CD4-positive, alpha-beta T cell treated with Interleukin-10 for 1 hour (primary cell): ENCODE measurements around the gene ERP27.

Source experiments
- DNase-seq: peaks from one replicate; pipeline ENCODE4 v3.0.0-alpha.2; 2020

The ERP27 gene

GRCh38 chr12:14934511-14934910, 3.8 kb downstream of the ERP27 start:
- DNase-seq, result no peak

- no peak for DNase-seq
Observed at GRCh38 chr12:14931791-14932560, 6.4 kb downstream of the ERP27 start.

GRCh38 chr12:14931359-14931758, 7.0 kb downstream of the ERP27 start:
- DNase-seq, result no peak

GRCh38 chr12:14930299-14930698, 8.0 kb downstream of the ERP27 start:
- DNase-seq, result no peak

DNA sequence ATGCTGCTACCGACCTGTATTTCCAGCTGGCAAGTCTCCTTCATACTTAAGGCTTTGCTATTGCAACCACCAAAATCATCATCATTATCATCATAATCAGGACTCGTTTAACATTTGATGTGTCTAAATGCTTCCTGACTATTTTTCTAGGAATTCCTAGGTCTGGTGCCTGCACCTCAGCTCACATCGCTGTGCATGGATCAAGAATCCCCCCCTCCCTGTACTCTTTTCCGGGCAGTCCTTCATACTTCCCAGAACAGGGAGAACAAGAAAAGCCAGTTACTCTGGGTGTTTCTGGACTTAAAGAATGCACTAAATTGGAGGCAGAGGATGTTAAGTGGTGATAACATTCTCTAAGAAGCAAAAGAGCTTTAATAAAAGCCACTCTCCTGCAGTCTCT, 9.4 kb downstream of the ERP27 start:
- no peak for DNase-seq

- no peak for DNase-seq
Observed at GRCh38 chr12:14927267-14927666, 11.1 kb downstream of the ERP27 start.

DNA sequence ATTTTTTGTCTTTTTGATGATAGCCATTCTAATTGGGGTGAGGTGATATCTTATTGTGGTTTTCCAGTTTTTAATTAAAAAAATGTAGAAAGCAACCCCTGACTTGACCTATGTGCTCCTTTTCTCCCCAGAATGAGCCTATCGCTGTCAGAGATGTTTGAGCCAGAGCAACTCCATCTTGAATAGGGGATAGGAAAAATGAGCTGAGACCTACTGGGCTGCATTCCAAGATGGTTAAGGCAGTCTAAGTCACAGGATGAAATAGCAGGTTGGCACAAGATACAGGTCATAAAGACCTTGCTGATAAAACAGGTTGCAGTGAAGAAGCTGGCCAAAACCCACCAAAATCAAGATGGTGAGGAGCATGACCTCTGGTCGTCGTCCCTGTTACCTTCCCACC, 13.8 kb downstream of the ERP27 start:
- DNase-seq, result no peak

DNA sequence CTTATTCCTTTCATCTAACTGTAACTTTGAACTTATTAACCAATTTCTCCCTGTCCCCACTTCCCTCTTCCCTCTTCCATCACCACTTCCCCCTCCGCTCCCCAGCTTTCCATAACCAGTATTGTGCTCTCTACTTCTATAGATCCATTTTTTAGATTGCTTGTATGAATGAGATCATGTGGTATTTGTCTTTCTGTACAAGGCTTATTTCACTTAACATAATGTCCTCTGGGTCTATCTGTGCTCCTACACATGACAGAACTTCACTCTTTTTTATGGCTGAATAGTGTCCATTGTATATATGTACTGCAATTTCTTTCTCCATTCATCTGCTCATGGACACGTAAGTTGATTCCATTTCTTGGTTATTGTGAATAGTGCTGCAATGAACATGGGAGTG, 14.4 kb downstream of the ERP27 start:
- DNase-seq, result no peak

GRCh38 chr12:14921218-14921617, 17.1 kb downstream of the ERP27 start:
- DNase-seq, result no peak

DNA sequence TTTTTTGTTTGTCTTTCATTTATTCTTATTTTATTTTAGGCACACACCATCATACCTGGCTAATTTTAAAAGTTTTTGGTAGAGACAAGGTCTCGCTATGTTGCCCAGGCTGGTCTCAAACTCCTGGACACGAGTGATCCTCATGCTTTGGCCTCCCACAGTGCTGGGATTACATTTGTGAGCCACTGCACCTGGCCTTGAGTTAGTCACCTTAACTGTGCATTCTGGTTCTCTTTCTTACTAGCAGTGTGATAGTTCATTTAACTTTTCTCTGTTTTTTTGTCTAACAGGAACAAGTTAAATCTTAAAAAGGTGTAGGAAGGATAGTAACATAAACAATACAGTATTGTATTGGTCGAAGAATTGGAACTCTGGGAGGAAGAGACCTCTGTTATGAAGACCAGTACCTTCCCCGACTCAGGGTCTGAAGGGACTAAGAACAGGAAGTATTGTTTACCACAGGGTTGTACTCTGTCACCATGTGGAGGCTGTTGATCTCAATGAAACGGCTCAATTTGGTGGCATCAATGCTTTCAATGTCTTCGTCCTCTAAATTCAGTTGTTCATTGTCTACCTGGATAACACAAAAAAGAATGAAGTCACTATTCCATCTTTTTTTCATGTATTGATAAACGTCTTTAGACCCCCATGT, 17.7 kb downstream of the ERP27 start:
- peak; percentile 22 for DNase-seq

GRCh38 chr12:14919455-14919854, 18.9 kb downstream of the ERP27 start:
- DNase-seq, result no peak

DNA sequence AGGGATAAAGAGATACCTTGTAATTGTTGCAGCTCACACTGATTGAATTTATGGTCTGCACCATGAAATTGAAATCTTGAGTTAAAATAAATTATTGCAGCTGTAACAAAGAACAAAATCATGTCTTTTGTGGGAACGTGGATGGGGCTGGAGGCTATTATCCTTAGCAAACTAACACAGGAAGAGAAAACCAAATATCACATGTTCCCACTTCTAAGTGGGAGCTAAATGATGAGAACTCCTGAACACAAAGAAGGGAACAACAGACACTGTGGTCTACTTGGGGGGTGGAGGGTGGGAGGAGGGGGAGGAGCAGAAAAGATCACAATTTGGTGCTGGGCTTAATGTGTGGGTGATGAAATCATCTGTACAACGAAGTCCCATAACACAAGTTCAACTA, 22.6 kb downstream of the ERP27 start:
- no peak for DNase-seq

GRCh38 chr12:14913381-14913781, 25.0 kb downstream of the ERP27 start:
- DNase-seq, result no peak

DNA sequence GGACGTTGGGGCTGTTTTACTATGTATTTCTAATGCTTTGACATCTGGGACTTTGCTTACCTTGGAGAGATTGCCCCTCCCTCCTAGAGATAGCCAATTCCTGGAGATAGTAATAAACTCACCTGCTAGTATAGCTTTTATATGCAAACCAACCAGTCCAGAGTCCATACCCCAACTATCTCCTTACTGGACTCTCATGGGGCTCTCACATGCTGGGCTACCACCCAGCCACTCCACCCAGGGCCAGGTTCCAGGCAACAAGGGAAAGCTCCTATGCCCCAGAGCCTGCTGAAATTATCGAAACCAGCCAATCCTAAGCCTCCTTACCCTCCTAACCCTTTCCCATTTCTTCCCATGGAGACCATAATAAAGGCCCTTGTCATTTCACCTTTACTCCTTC, 27.2 kb downstream of the ERP27 start:
- no peak for DNase-seq

- no peak for DNase-seq
Observed at GRCh38 chr12:14910090-14910915, 28.0 kb downstream of the ERP27 start.

DNA sequence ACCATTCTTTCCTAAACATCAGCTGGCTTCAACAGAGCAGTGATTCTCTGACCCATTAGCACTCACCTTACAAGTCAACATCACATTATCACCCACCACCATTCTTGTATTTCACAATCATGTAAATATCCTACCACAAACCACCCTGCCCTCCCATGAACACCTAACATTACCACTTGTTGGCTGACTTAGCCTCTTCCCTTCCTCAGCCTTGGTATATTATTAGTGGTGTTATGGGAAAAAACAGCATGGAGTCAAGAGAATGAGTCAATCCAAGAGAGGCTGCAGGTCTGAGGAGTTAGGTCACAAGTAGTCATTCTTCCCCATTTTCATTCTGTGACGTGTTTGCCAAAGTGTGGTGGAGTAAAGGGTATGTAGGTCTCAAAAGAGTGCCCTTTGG, 30.4 kb downstream of the ERP27 start:
- DNase-seq, result no peak

DNA sequence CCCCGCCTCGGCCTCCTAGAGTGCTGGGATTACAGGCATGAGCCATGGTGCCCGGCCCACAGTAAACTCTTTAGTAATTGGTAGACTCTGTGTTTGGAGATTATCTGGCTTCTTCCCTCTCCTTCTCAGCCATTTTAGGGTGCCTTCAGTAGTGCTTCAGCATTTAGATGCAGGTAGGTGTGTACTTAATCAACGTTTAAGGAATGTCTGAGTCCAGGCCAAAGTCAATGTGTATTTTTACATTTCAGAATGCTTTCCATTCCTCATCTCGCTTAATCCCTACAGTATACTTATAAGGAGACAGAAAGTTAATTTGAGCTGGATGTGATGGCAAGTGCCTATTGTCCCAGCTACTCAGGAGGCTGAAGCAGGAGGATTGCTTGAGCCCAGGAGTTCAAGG, 32.2 kb downstream of the ERP27 start:
- no peak for DNase-seq

DNA sequence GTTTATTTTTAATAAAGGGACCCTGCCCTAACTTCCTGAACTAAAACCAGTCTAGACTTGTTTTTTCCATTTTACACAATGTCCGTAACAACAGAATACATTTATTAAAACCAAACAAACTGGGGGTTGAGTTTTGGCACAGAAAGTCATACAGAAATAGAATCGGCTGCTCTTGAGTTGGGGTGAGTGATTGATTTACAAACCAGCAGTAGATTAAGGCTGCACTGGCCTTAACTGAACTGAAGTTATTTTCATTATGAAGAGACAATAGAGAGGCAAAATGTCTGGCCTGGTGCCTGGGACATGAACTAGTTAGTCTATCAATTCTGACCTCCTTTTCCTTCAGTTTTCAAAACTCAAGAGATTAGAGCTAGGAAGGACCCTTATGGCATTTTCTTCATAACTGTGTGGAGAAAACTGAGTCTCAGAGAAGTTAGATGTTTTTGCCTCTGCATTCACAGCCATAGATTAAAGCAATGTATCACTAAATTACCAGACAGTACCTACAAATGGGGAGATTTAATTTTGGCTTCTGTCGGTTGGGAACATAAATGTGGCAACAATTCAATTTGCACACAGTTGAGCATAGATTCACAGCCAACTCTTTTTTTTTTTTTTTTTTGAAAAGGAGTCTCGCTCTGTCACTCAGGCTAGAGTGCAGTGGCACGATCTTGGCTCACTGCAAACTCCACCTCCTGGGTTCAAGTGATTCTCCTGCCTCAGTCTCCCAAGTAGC, 32.9 kb downstream of the ERP27 start:
- DNase-seq, result no peak

DNA sequence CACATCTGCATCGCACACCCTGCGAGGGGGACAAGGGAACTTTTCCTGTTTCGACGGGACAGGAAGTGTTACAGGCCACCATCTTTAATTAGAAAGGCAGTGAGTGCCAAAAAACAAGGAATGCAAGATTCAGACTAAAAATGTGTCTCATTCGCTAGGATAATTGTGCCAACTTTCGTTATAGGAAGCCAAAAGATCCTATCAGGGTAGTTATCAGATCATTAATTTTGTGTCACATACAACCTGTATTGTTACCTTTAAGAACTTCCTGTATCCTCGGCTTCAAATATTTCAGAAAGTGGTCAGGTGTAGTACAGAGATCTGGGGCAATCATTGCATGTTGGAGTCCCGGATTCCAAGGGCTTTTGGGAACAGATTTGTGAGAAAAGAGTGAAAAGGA, 33.5 kb downstream of the ERP27 start:
- DNase-seq, result no peak

GRCh38 chr12:14903386-14904098, 34.8 kb downstream of the ERP27 start:
- DNase-seq, result no peak

DNA sequence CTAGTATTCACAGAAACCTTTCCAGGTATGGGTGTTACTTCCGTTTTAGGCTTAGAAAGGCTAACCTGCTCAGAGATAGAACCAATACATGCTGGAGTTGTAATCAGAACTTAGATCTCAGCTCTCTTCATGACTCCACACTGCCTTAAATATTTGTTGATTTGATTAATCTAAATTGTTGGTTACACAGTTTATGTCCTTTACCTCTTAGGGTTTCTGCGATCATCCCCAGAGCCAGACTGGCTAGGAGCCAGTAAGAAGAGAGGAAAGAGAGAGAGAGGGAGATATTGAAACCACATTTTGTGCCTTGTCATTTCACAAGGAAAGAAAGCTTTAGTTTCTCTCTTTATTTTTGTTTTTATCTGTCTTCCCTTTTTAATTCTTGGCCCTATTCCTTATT, 35.9 kb downstream of the ERP27 start:
- DNase-seq, result no peak

GRCh38 chr12:14901228-14901562, 37.1 kb downstream of the ERP27 start:
- no peak for DNase-seq
